T-helper 22 cell (primary cell): ENCODE results near the gene ADAMTSL3.
"Not testable (repeated sequence)": the region's sequence is repeated elsewhere in the genome, so short reads cannot be mapped to it uniquely, and the experiment has no call there.

Experiments used
- DNase-seq: peaks from one replicate; pipeline ENCODE4 v3.0.0-alpha.2; 2020; ENCODE audit warnings: low read depth

ADAMTSL3 gene

GRCh38 chr15:84023636-84024035 is 369.7 kb downstream of the ADAMTSL3 start:
- no peak for DNase-seq

DNA sequence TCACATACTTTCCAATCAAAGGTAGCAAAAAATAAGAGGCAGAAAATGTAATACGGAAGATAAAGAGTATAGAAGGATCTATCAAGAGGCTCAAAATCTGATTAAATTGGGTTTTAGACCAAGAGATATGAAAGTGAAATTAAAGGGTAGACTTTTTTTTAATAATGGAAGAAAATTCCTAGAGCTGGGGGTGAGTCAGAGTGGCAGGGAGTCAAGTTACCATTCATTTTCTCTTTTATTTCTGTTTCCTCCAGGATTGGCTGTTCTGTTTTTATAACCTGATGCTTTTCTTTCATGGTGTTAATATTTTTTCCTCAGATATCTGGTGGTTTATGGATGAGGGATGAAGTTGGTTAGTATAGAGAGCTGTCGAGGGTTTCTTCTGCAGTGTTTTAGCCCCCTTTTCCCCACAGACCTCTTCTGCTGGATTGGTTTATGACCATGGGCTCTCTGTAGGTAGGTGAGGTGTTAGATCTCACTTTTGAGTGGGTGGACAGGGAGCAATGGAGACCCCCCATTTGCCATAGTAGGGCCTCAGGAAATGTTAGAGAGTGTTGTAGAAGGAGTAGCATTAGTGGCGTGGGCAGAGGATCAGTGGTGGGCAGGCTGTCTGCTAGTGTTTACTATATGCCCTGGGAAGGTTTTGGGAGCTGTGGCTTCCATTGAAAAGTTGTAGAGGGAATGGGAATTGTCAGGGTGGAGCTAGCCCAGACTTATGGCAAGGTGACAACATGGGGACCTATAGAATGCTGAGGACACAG is 380.1 kb downstream of the ADAMTSL3 start:
- no peak for DNase-seq

DNA sequence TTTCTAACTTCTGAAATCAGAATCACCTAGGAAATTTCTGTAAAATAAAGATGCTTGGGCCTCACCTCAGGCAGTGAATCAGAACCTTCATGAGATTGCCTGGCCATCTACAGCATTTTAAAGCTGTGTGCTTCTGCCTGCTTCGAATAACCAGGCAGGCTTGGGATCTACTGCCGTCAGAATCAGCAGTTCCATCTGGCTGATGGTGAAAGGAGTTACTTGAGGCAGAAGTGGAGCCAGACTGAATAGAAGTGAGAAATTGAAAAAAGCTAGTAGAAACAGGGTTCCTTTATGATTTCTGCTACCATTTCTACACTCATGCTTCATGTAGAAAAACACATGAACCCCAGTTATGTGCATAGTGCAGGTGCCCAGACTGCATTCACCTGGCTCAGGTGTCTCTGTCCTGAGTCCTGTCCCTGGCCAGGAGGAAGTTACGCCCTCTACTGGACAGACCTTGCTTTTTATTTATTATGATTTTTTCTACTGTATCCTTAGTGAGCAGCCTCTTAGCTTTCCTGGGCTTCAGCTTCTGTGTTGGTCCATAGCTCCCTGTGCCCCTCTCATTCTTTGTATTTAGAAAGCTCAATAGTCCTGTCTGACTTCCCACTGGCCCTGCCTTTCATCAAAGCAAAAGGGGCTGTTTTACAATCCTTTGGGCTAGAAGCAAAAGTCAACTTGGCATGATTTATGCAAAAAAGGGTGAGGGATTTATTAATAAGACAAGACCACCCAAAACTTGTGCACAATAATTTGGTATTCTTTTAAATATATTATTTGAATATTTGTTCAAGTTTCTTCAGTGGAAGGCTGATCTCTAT is 380.9 kb downstream of the ADAMTSL3 start:
- DNase-seq, result no peak

GRCh38 chr15:84035399-84035766 is 381.5 kb downstream of the ADAMTSL3 start:
- DNase-seq, result no peak

DNA sequence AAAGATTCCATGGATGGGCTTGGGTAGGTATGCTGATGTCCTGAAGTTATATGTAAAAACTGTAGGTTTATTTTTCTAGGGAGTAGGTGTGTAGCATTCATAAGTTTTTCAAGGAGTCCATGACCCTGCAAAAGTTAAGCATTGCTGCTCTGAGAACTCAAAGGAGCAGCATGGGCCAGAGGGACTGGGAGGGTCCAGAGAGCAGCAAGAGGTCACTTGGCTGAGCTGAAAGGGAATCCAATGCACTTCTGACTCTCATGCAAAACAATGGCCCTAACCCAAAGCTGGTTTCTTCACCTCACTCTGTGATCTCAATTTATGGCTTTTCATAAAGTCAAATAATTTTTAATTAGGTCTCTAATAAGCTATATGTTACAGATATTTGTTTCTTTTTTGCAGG is 383.4 kb downstream of the ADAMTSL3 start:
- DNase-seq, result no peak

GRCh38 chr15:84042434-84043056 is 388.6 kb downstream of the ADAMTSL3 start:
- DNase-seq, result not testable (repeated sequence)

- DNase-seq, result no peak
Measured at GRCh38 chr15:84046064-84046637, 392.2 kb downstream of the ADAMTSL3 start.

DNA sequence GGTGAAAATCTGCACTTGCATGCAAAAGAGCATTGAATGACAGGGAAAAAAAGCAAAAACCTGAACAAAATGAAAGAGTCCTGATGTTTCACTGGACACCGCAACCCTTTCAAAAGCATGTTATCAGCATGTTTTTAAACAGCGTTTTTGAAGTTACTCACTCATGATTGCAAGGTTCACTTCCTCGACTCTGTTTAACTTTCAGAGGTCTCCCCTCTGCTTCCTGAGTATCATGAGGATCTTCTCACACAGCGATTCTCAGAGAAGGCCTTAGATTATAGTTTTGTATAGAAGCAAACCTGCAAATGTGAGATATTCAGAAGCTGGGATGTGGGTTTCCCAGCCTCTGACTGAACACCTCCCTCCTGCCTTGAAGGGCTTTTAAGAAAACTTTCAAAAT is 395.6 kb downstream of the ADAMTSL3 start:
- not testable (repeated sequence) for DNase-seq

- no peak for DNase-seq
Measured at GRCh38 chr15:84050076-84050475, 396.2 kb downstream of the ADAMTSL3 start.

DNA sequence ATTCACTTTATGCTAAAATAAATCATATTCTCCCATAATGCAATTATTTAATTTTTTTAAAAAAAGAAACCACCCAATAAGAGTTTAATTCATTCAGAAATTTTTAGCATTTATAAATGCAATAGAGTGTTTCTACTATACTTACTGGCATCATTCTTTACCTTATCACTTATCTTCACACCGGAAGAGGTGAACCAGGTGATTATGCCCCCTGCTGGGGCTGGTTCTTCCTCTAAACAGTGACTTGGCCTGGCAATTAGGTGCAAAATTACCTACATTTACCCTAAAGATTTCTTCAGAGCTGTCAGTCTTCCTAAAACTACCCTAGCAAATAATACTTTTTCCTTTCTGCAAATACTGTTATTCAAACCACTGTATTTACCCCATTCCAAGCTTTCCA is 397.2 kb downstream of the ADAMTSL3 start:
- not testable (repeated sequence) for DNase-seq

DNA sequence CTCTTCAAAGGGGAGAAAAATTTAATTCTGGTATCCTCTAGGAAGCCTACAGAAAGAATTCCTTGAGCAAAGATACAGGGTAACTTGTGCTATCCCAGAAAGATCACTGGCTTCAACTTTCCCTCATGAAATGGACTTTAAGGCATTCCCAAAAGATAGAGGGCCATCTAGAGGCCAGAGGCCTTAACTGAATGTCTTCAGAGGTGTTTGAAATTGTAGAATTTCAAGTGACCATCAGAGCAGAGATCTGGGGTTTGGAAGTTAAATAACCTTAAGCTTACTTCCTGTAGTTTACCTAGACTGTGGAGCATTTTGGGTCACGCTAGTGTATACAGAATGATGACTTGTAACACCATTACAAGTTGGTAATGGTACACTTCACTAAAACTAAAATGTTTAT is 400.6 kb downstream of the ADAMTSL3 start:
- not testable (repeated sequence) for DNase-seq

GRCh38 chr15:84057714-84058331 is 403.9 kb downstream of the ADAMTSL3 start:
- DNase-seq, result no peak

DNA sequence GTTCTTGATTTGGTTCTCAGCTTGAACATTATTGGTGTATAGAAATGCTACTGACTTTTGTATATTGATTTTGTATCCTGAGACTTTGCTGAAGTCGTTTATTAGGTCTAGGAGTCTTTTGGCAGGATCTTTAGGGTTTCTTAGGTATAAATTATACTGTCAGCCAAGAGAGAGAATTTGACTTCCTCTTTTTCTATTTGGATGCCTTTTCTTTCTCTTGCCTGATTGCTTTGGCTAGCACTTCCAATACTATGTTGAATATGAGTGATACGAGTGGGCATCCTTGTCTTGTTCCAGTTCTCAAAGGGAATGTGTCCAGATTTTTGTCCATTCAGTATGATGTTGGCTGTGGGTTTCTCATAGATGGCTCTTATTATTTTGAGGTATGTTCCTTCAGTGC is 409.8 kb downstream of the ADAMTSL3 start:
- not testable (repeated sequence) for DNase-seq

- DNase-seq, result not testable (repeated sequence)
Measured at GRCh38 chr15:84068674-84069073, 414.8 kb downstream of the ADAMTSL3 start.

- not testable (repeated sequence) for DNase-seq
Measured at GRCh38 chr15:84078038-84078437, 424.1 kb downstream of the ADAMTSL3 start.

GRCh38 chr15:84079325-84079884 is 425.5 kb downstream of the ADAMTSL3 start:
- DNase-seq, result not testable (repeated sequence)

- no peak for DNase-seq
Measured at GRCh38 chr15:84079885-84080777, 426.2 kb downstream of the ADAMTSL3 start.

GRCh38 chr15:84080778-84081084 is 426.8 kb downstream of the ADAMTSL3 start:
- not testable (repeated sequence) for DNase-seq

GRCh38 chr15:84081391-84082168 is 427.7 kb downstream of the ADAMTSL3 start:
- no peak for DNase-seq

- no peak for DNase-seq
Measured at GRCh38 chr15:84082739-84083138, 428.8 kb downstream of the ADAMTSL3 start.
